MCF 10A (cell line): ENCODE results near the gene MEGF8. TPM values are rescaled to one million over a fixed set of nuclear protein-coding genes. Genes with fewer than 3 reads are reported as not detected.

ENCODE experiments used
- BruUV-seq: library from RNA; stranded (reverse); fragments of 400-500 nt; replicated peaks from 2 replicates; lab custom pipeline; 2021; lab: Mats Ljungman, UMichigan
- CTCF ChIA-PET: fragments of 300-600 bp; sonication (Branson Sonifier 250); formaldehyde crosslinking; extraction: SDS; loops from one replicate; lab custom pipeline; 2021; ENCODE audit warnings: antibody characterized with exemption, inconsistent platforms; lab: Yijun Ruan, JAX
- POLR2A ChIA-PET: fragments of 300-600, 350-650 bp; sonication (Branson Sonifier 250); formaldehyde crosslinking; extraction: SDS; loops from one replicate; lab custom pipeline; 2020; ENCODE audit warnings: antibody characterized with exemption, inconsistent platforms; lab: Yijun Ruan, JAX
- DNase-seq: peaks from one replicate; pipeline ENCODE4 v3.0.0-alpha.2; 2018; ENCODE audit not compliant: unreplicated experiment
- H3K27ac Mint-ChIP-seq: one replicate; pipeline ENCODE4 v1.8.0; 2022; ENCODE audit warnings: mild to moderate bottlenecking, low read depth, mixed read lengths; ENCODE audit not compliant: unreplicated experiment
- H3K27me3 Mint-ChIP-seq: one replicate; pipeline ENCODE4 v1.8.0; 2022; ENCODE audit warnings: mixed read lengths; ENCODE audit not compliant: insufficient read depth, unreplicated experiment
- H3K36me3 Mint-ChIP-seq: one replicate; pipeline ENCODE4 v1.8.0; 2022; ENCODE audit warnings: mild to moderate bottlenecking, moderate library complexity, mixed read lengths; ENCODE audit not compliant: insufficient read depth, unreplicated experiment
- H3K4me1 Mint-ChIP-seq: one replicate; pipeline ENCODE4 v1.8.0; 2022; ENCODE audit warnings: mixed read lengths; ENCODE audit not compliant: insufficient read depth, unreplicated experiment
- H3K4me3 Mint-ChIP-seq: one replicate; pipeline ENCODE4 v1.8.0; 2022; ENCODE audit warnings: mild to moderate bottlenecking, moderate library complexity, mixed read lengths; ENCODE audit not compliant: unreplicated experiment
- H3K9me3 Mint-ChIP-seq: one replicate; pipeline ENCODE4 v1.8.0; 2022; ENCODE audit warnings: mixed read lengths; ENCODE audit not compliant: unreplicated experiment
- intact Hi-C: fragments of 100-400 bp; cut with micrococcal nuclease; formaldehyde crosslinking; loops from 2 replicates; pipeline ENCODE4 v1.14.1; 2022
- total RNA-seq: library from RNA; stranded (reverse); gene quantifications from 2 replicates; pipeline ENCODE4 v1.2.3, GENCODE V29; 2022
- TF ChIP-seq, protein P1 (sequence below): fragments of 200-600 bp; IDR thresholded peaks from one replicate; pipeline ENCODE4 v1.8.0; 2022; ENCODE audit warnings: antibody characterized with exemption, mild to moderate bottlenecking; ENCODE audit not compliant: unreplicated experiment

Gene MEGF8
- total RNA-seq, 1 experiment from 2014 or later, result 13.0 TPM

DNA sequence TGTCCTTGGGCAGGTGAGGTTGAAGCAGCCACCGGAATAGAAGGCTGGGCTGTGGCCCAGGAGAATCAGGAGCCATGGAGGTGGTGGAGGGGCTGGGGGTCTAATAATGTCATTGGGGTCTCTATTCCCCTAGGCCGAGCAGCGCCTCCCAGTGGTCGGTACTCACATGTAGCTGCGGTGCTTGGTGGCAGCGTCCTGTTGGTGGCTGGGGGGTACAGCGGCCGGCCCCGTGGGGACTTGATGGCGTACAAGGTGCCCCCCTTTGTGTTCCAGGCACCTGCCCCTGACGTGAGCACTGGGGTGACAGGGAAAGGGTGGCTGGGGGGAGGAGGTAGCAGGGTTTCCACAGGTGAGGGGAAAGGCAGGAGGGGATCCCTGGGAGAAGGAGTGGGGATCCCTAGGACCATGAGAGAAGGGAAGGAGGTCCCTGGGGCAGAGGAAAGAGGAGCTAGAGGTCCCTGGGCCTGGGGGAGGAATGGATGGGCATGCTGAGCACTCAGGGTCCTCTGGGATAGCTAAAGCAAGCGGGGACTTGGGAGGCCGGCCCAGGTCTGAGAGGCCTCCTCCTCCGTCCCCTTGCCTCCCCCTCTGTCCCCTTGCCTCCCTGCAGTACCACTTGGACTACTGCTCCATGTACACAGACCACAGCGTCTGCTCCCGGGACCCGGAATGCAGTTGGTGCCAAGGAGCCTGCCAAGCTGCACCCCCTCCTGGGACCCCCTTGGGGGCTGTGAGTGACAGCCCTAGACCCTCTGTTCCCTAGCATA lies 18.1 kb downstream of the MEGF8 start:
- no peak overlapping the region for H3K4me3 Mint-ChIP-seq
- peaks cover 9% of the 10 kb centered on the region for H3K36me3 Mint-ChIP-seq
- ChIA-PET POLR2A (no interaction called here), CTCF (interaction anchor here (1.0 kb wide), 1 partner anchor 43 kb away, joined by 4 read pairs; no protein-coding TSS in a partner anchor)
- intact Hi-C loops, result no loop called here
- peaks cover 5% of the 10 kb centered on the region for H3K4me1 Mint-ChIP-seq
- TF ChIP-seq, protein P1, sequence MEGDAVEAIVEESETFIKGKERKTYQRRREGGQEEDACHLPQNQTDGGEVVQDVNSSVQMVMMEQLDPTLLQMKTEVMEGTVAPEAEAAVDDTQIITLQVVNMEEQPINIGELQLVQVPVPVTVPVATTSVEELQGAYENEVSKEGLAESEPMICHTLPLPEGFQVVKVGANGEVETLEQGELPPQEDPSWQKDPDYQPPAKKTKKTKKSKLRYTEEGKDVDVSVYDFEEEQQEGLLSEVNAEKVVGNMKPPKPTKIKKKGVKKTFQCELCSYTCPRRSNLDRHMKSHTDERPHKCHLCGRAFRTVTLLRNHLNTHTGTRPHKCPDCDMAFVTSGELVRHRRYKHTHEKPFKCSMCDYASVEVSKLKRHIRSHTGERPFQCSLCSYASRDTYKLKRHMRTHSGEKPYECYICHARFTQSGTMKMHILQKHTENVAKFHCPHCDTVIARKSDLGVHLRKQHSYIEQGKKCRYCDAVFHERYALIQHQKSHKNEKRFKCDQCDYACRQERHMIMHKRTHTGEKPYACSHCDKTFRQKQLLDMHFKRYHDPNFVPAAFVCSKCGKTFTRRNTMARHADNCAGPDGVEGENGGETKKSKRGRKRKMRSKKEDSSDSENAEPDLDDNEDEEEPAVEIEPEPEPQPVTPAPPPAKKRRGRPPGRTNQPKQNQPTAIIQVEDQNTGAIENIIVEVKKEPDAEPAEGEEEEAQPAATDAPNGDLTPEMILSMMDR, result no peak
- no peaks in the 10 kb centered on the region for H3K27me3 Mint-ChIP-seq
- DNase-seq, result no peak
- H3K27ac Mint-ChIP-seq, result no peak overlapping the region
- BruUV-seq, result no TSS peak
- no peaks in the 10 kb centered on the region for H3K9me3 Mint-ChIP-seq

DNA sequence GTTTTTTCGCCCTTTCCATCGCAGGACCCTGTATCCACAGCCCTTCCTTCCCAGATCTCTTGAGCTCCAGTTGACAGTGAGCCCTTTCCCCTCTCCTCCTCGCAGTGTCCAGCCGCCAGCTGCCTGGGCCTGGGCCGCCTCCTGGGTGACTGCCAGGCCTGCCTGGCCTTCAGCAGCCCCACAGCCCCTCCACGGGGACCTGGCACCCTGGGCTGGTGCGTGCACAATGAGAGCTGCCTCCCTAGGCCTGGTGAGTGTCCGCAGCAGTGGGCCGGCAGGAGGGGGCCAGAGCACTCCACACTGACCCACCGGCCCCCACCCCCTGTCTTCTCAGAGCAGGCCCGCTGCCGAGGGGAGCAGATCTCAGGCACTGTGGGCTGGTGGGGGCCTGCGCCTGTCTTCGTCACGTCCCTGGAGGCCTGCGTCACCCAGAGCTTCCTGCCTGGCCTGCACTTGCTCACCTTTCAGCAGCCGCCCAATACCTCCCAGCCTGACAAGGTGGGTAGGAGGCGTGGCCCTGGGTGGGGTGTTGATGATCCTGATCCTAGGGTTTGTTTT lies 19.0 kb downstream of the MEGF8 start:
- peaks cover 5% of the 10 kb centered on the region for H3K4me1 Mint-ChIP-seq
- no peak for DNase-seq
- TF ChIP-seq, protein P1, result no peak
- CTCF ChIA-PET, result no interaction called here
- intact Hi-C loops, result no loop called here
- no peak overlapping the region for H3K27ac Mint-ChIP-seq
- H3K27me3 Mint-ChIP-seq, result no peaks in the 10 kb centered on the region
- H3K4me3 Mint-ChIP-seq, result no peak overlapping the region
- POLR2A ChIA-PET, result no interaction called here
- BruUV-seq, result no TSS peak
- no peaks in the 10 kb centered on the region for H3K9me3 Mint-ChIP-seq
- H3K36me3 Mint-ChIP-seq, result peaks cover 9% of the 10 kb centered on the region

DNA sequence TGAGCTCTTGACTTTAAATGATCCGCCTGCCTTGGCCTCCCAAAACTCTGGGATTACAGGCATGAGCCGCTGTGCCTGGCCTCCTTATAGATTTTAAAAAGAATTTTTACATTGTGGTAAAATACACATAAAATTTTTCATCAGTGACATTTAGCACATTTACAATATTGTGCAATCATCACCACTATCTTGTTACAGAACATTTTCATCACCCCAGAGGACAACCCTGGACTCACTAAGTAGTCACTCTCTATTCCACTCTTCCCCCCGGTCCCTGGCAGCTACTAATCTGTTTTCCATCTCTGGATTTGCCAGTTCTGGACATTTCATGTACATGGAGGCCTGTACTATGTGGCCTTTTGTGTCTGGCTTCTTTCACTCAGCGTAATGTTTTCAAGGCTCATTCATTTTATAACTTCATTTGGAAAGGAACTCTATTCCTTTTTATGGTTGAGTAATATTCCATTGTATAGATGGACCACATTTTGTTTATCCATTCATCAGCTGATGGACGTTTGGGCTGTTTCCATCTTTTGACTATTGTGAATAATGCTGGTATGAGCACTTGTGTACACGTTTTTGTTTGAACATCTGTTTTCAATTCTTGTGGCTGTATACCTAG lies 19.9 kb downstream of the MEGF8 start:
- no peaks in the 10 kb centered on the region for H3K27me3 Mint-ChIP-seq
- H3K9me3 Mint-ChIP-seq, result no peaks in the 10 kb centered on the region
- ChIA-PET POLR2A (no interaction called here), CTCF (no interaction called here)
- peak overlapping the region; percentile 43 for H3K27ac Mint-ChIP-seq
- H3K36me3 Mint-ChIP-seq, result peaks cover 9% of the 10 kb centered on the region
- peak; percentile 10 for DNase-seq
- intact Hi-C loops, result no loop called here
- H3K4me1 Mint-ChIP-seq, result peaks cover 5% of the 10 kb centered on the region
- BruUV-seq, result no TSS peak
- TF ChIP-seq, protein P1, result no peak
- H3K4me3 Mint-ChIP-seq, result no peak overlapping the region

DNA sequence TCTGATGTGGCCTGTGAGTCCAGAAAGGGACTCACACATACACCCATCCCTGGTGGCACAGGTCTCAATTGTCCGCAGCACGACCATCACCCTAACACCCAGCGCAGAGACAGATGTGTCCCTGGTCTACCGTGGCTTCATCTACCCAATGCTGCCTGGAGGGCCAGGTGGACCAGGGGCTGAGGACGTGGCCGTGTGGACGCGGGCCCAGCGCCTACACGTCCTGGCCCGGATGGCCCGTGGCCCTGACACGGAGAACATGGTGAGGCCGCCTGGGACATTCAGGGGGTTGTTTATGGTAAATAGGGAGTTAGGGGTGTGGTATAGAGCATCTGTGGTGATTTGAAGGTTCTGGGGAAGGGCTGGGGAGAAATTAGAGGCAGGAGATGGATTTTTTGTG lies 22.8 kb downstream of the MEGF8 start:
- Mint-ChIP-seq H3K27ac (no peak overlapping the region), H3K4me3 (no peak overlapping the region), H3K27me3 (no peaks in the 10 kb centered on the region), H3K36me3 (peaks cover 6% of the 10 kb centered on the region), H3K4me1 (peaks cover 11% of the 10 kb centered on the region), H3K9me3 (no peaks in the 10 kb centered on the region)
- DNase-seq, result no peak
- BruUV-seq, result no TSS peak
- TF ChIP-seq, protein P1, result no peak
- CTCF ChIA-PET, result no interaction called here
- intact Hi-C loops, result no loop called here
- POLR2A ChIA-PET, result interaction anchor here (0.6 kb wide), 1 partner anchor 1528 kb away, joined by 3 read pairs; no protein-coding TSS in a partner anchor
